Loucy (cell line): ENCODE data around the gene PRMT9.

Source experiments
- EZH2phosphoT487 ChIP-seq: fragments of 200-600 bp; IDR thresholded peaks from 2 replicates; pipeline ENCODE4 v1.6.1; 2018; ENCODE audit warnings: antibody characterized with exemption, mild to moderate bottlenecking, moderate library complexity, borderline replicate concordance
- TF ChIP-seq, protein P1 (sequence below): fragments of 200-600 bp; sonication (generic); conservative IDR thresholded peaks from 2 replicates; pipeline ENCODE4 v1.5.1; 2014; ENCODE audit warnings: mild to moderate bottlenecking, antibody characterized with exemption, low read length

DNA sequence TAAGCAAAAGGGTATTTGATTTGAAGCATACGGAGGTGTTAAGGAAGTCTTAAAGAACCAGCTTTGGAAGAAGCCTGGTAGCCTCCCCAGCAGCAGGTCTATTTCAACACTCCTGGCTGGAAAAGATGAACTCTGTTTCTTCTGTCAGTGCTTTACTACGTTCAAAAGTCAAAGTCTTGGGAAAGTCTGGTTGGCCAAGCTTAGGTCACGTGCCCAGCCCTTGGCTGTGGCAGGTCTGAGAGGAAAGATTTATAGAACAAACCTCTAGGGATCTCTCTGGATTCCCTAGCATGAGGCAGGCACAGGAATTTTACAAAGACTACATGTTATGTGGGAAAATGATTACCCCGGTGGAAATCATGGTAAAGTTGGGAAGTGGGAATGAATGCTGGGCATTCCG is 39.4 kb upstream of the PRMT9 start:
- no peak for TF ChIP-seq EZH2phosphoT487
- TF ChIP-seq, protein P1, sequence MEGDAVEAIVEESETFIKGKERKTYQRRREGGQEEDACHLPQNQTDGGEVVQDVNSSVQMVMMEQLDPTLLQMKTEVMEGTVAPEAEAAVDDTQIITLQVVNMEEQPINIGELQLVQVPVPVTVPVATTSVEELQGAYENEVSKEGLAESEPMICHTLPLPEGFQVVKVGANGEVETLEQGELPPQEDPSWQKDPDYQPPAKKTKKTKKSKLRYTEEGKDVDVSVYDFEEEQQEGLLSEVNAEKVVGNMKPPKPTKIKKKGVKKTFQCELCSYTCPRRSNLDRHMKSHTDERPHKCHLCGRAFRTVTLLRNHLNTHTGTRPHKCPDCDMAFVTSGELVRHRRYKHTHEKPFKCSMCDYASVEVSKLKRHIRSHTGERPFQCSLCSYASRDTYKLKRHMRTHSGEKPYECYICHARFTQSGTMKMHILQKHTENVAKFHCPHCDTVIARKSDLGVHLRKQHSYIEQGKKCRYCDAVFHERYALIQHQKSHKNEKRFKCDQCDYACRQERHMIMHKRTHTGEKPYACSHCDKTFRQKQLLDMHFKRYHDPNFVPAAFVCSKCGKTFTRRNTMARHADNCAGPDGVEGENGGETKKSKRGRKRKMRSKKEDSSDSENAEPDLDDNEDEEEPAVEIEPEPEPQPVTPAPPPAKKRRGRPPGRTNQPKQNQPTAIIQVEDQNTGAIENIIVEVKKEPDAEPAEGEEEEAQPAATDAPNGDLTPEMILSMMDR: no peak
